SU-DHL-6 (cell line): ENCODE results near the gene ZC3H18.

ENCODE experiments used
- H2AFZ ChIP-seq: fragments of 200-600 bp; sonication (generic); 2 replicates; pipeline ENCODE4 v1.6.1; 2014; ENCODE audit warnings: low read depth, mild to moderate bottlenecking, moderate library complexity, mixed read lengths, antibody characterized with exemption, low read length; ENCODE audit not compliant: severe bottlenecking
- H3F3A ChIP-seq: fragments of 200-600 bp; shearing (Covaris generic); 2 replicates; pipeline ENCODE4 v1.6.0; 2016; ENCODE audit warnings: antibody characterized with exemption, mild to moderate bottlenecking; ENCODE audit not compliant: insufficient read depth
- H3K27ac ChIP-seq: fragments of 200-600 bp; sonication (generic); 2 replicates; pipeline ENCODE4 v1.5.1; 2016; ENCODE audit warnings: low read depth, mild to moderate bottlenecking, low read length, moderate library complexity, mixed read lengths
- H3K27me3 ChIP-seq: fragments of 200-600 bp; sonication (generic), shearing (Covaris generic); 2 replicates; pipeline ENCODE4 v1.6.0; 2014; ENCODE audit warnings: mild to moderate bottlenecking, low read length
- H3K36me3 ChIP-seq: fragments of 200-600 bp; sonication (generic); 2 replicates; pipeline ENCODE4 v1.6.1; 2014; ENCODE audit warnings: mild to moderate bottlenecking, low read length, mixed read lengths
- H3K4me2 ChIP-seq: fragments of 300-600, 200-600 bp; shearing (Covaris generic), sonication (generic); 2 replicates; pipeline ENCODE4 v1.6.0; 2014; ENCODE audit warnings: low read length, low read depth, mild to moderate bottlenecking; ENCODE audit not compliant: poor library complexity, severe bottlenecking
- H3K4me3 ChIP-seq: fragments of 200-600 bp; sonication (generic); 2 replicates; pipeline ENCODE4 v1.5.1; 2014; ENCODE audit warnings: antibody characterized with exemption, low read length, mild to moderate bottlenecking, mixed read lengths; ENCODE audit not compliant: insufficient read depth, poor library complexity, severe bottlenecking
- H3K79me2 ChIP-seq: fragments of 200-600 bp; sonication (generic); 2 replicates; pipeline ENCODE4 v1.6.1; 2014; ENCODE audit warnings: mild to moderate bottlenecking, low read length, moderate library complexity; ENCODE audit not compliant: insufficient read depth
- H3K9ac ChIP-seq: fragments of 200-600 bp; sonication (generic); 2 replicates; pipeline ENCODE4 v1.7.0; 2014; ENCODE audit warnings: mild to moderate bottlenecking, low read length
- H3K9me2 ChIP-seq: fragments of 200-600 bp; sonication (generic); replicated peaks from 2 replicates; pipeline ENCODE4 v1.6.1; 2014; ENCODE audit warnings: low read length; ENCODE audit not compliant: insufficient read depth
- H3K9me3 ChIP-seq: fragments of 200-600 bp; sonication (generic); 2 replicates; pipeline ENCODE4 v1.6.1; 2014; ENCODE audit warnings: low read length, mixed read lengths; ENCODE audit not compliant: insufficient read depth
- H4K20me1 ChIP-seq: fragments of 200-600 bp; sonication (generic); 2 replicates; pipeline ENCODE4 v1.6.1; 2014; ENCODE audit warnings: low read depth, mild to moderate bottlenecking, antibody characterized with exemption, low read length, moderate library complexity, mixed read lengths
- CTCF ChIP-seq: fragments of 200-600 bp; sonication (generic); IDR thresholded peaks from one replicate; pipeline ENCODE4 v1.5.1; 2017; ENCODE audit warnings: antibody characterized with exemption, mild to moderate bottlenecking, low read length, moderate library complexity; ENCODE audit not compliant: insufficient read depth, poor library complexity, severe bottlenecking
- EZH2phosphoT487 ChIP-seq: fragments of 200-600 bp; sonication (generic), shearing (Covaris generic); conservative IDR thresholded peaks from 2 replicates; pipeline ENCODE4 v1.6.1; 2018; ENCODE audit warnings: mild to moderate bottlenecking, antibody characterized with exemption, low read length, moderate library complexity, mixed read lengths

The ZC3H18 gene

GRCh38 chr16:88529596-88529995 lies 40.6 kb upstream of the ZC3H18 start:
- no peak overlapping the region for H3K4me2 ChIP-seq
- no peak overlapping the region for H3K27ac ChIP-seq
- no peaks in the 10 kb centered on the region for H3K27me3 ChIP-seq
- no peaks in the 10 kb centered on the region for H3K79me2 ChIP-seq
- no peaks in the 10 kb centered on the region for H3K9me2 ChIP-seq
- no peaks in the 10 kb centered on the region for H3K9me3 ChIP-seq
- no peaks in the 10 kb centered on the region for H4K20me1 ChIP-seq
- H3F3A ChIP-seq: no peaks in the 10 kb centered on the region
- no peaks in the 10 kb centered on the region for H3K36me3 ChIP-seq
- H3K9ac ChIP-seq: no peak overlapping the region
- no peak for TF ChIP-seq CTCF
- no peak overlapping the region for H3K4me3 ChIP-seq
- H2AFZ ChIP-seq: no peak overlapping the region

GRCh38 chr16:88530051-88530857 lies 39.9 kb upstream of the ZC3H18 start:
- H3K9ac ChIP-seq: no peak overlapping the region
- TF ChIP-seq CTCF (no peak), EZH2phosphoT487 (no peak)
- no peak overlapping the region for H3K4me2 ChIP-seq

GRCh38 chr16:88530858-88531203 lies 39.4 kb upstream of the ZC3H18 start:
- TF ChIP-seq CTCF: no peak
- TF ChIP-seq EZH2phosphoT487: no peak
- Histone ChIP-seq H3K4me2 (no peak overlapping the region), H3K27ac (no peak overlapping the region), H3K27me3 (no peaks in the 10 kb centered on the region), H3K9me2 (no peaks in the 10 kb centered on the region), H3K79me2 (no peaks in the 10 kb centered on the region), H3K4me3 (no peak overlapping the region), H3K9ac (no peak overlapping the region), H3K36me3 (no peaks in the 10 kb centered on the region), H4K20me1 (no peaks in the 10 kb centered on the region), H3K9me3 (no peaks in the 10 kb centered on the region), H2AFZ (no peak overlapping the region), H3F3A (no peaks in the 10 kb centered on the region)

More at GRCh38 chr16:88530051-88530857, 39.9 kb upstream of the ZC3H18 start:
- H4K20me1 ChIP-seq: no peaks in the 10 kb centered on the region
- H3K9me2 ChIP-seq: no peaks in the 10 kb centered on the region
- no peaks in the 10 kb centered on the region for H3K36me3 ChIP-seq
- H2AFZ ChIP-seq: no peak overlapping the region
- no peaks in the 10 kb centered on the region for H3K79me2 ChIP-seq
- H3K9me3 ChIP-seq: no peaks in the 10 kb centered on the region
- H3K27ac ChIP-seq: no peak overlapping the region
- H3K4me3 ChIP-seq: no peak overlapping the region
- no peaks in the 10 kb centered on the region for H3K27me3 ChIP-seq
- H3F3A ChIP-seq: no peaks in the 10 kb centered on the region
